ENCODE measurements around the gene SMTN.

DNA sequence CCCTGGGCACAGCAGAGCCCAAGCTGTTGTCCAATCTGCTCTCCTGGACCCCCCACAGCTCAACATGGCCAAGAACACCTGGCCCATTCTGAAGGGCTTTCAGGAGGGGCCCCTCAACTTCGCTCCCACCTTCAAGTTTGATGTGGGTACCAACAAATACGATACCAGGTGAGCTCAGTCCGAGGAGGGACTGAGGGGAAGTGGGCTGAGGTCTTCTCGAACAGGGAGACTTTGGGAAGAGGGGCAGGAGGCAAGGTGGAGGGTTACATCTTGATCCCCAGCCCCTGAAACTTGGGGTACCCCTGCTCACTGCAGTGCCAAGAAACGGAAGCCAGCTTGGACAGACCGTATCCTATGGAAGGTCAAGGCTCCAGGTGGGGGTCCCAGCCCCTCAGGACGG is 47.0 kb downstream of the SMTN start:
- TF ChIP-seq, protein P1, sequence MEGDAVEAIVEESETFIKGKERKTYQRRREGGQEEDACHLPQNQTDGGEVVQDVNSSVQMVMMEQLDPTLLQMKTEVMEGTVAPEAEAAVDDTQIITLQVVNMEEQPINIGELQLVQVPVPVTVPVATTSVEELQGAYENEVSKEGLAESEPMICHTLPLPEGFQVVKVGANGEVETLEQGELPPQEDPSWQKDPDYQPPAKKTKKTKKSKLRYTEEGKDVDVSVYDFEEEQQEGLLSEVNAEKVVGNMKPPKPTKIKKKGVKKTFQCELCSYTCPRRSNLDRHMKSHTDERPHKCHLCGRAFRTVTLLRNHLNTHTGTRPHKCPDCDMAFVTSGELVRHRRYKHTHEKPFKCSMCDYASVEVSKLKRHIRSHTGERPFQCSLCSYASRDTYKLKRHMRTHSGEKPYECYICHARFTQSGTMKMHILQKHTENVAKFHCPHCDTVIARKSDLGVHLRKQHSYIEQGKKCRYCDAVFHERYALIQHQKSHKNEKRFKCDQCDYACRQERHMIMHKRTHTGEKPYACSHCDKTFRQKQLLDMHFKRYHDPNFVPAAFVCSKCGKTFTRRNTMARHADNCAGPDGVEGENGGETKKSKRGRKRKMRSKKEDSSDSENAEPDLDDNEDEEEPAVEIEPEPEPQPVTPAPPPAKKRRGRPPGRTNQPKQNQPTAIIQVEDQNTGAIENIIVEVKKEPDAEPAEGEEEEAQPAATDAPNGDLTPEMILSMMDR (conservative IDR thresholded peaks at IDR 0.05), result no peak
- no peak for TF ChIP-seq ZFX (IDR thresholded peaks at IDR 0.05)
